ENCODE data around the gene MYO16. TPM values are rescaled to one million over a fixed set of nuclear protein-coding genes. Genes with fewer than 3 reads are reported as not detected.

The MYO16 gene
- 0.24 TPM for total RNA-seq
- long read RNA-seq, partial matches to known transcripts, result 0 of 9 reads
- long read RNA-seq, other reads (novel, unspliced or antisense), result 9 of 9 reads

GRCh38 chr13:108629181-108629752 is at the start of gene MYO16:
TSS of gene MYO16 (plus strand) at chr13:108629611. CDS start at chr13:108629845, 234 bp downstream.
- Histone ChIP-seq H3K27ac (no peak within 1 kb of the TSS), H3K9me3 (no peaks in the 10 kb centered on the region), H3K36me3 (no peaks in the 10 kb centered on the region), H3K27me3 (ENCODE audit: low read depth) (no peaks in the 10 kb centered on the region), H3K4me3 (no peak within 1 kb of the TSS), H3K4me1 (no peaks in the 10 kb centered on the region)
- no peak for TF ChIP-seq CTCF (IDR thresholded peaks at IDR 0.05)
- DNase-seq (no peak), ATAC-seq (no peak)
- intact Hi-C loops (cut with DNase I), result no loop called here

GRCh38 chr13:108586826-108587225 is 42.6 kb upstream of the MYO16 start:
- Histone ChIP-seq H3K36me3 (no peaks in the 10 kb centered on the region), H3K9me3 (peaks cover 9% of the 10 kb centered on the region), H3K27me3 (ENCODE audit: low read depth) (no peaks in the 10 kb centered on the region), H3K4me1 (no peaks in the 10 kb centered on the region), H3K4me3 (no peak overlapping the region), H3K27ac (no peak overlapping the region)
- ATAC-seq (no peak), DNase-seq (no peak)
- intact Hi-C loops (cut with DNase I), result no loop called here
- TF ChIP-seq CTCF (IDR thresholded peaks at IDR 0.05), result no peak

GRCh38 chr13:108588516-108588915 is 40.9 kb upstream of the MYO16 start:
- DNase-seq (no peak), ATAC-seq (no peak)
- Histone ChIP-seq H3K4me1 (no peaks in the 10 kb centered on the region), H3K9me3 (peaks cover 9% of the 10 kb centered on the region), H3K4me3 (no peak overlapping the region), H3K27ac (no peak overlapping the region), H3K36me3 (no peaks in the 10 kb centered on the region), H3K27me3 (ENCODE audit: low read depth) (no peaks in the 10 kb centered on the region)
- TF ChIP-seq CTCF (IDR thresholded peaks at IDR 0.05), result no peak
- intact Hi-C loops (cut with DNase I), result no loop called here

- no peaks in the 10 kb centered on the region for H3K36me3 ChIP-seq
- no peak overlapping the region for H3K4me3 ChIP-seq
- no peaks in the 10 kb centered on the region for H3K9me3 ChIP-seq
- ATAC-seq, result no peak
- H3K27ac ChIP-seq, result no peak overlapping the region
- no peaks in the 10 kb centered on the region for H3K4me1 ChIP-seq
- no peak for TF ChIP-seq CTCF (IDR thresholded peaks at IDR 0.05)
- intact Hi-C loops (cut with DNase I), result no loop called here
- H3K27me3 ChIP-seq (ENCODE audit: low read depth), result no peaks in the 10 kb centered on the region
- DNase-seq, result no peak
Observed at GRCh38 chr13:108594153-108594552, 35.3 kb upstream of the MYO16 start.

- Histone ChIP-seq H3K27me3 (ENCODE audit: low read depth) (no peaks in the 10 kb centered on the region), H3K9me3 (no peaks in the 10 kb centered on the region), H3K36me3 (no peaks in the 10 kb centered on the region), H3K4me1 (no peaks in the 10 kb centered on the region), H3K27ac (no peak overlapping the region), H3K4me3 (no peak overlapping the region)
- no peak for TF ChIP-seq CTCF (IDR thresholded peaks at IDR 0.05)
- intact Hi-C loops (cut with DNase I), result no loop called here
- no peak for ATAC-seq
- DNase-seq, result no peak
Observed at GRCh38 chr13:108595436-108596274, 33.8 kb upstream of the MYO16 start.
